ENCODE data around the gene ASB4.
"Not testable (repeated sequence)": the region's sequence is repeated elsewhere in the genome, so short reads cannot be mapped to it uniquely, and the experiment has no call there.

Gene ASB4

DNA sequence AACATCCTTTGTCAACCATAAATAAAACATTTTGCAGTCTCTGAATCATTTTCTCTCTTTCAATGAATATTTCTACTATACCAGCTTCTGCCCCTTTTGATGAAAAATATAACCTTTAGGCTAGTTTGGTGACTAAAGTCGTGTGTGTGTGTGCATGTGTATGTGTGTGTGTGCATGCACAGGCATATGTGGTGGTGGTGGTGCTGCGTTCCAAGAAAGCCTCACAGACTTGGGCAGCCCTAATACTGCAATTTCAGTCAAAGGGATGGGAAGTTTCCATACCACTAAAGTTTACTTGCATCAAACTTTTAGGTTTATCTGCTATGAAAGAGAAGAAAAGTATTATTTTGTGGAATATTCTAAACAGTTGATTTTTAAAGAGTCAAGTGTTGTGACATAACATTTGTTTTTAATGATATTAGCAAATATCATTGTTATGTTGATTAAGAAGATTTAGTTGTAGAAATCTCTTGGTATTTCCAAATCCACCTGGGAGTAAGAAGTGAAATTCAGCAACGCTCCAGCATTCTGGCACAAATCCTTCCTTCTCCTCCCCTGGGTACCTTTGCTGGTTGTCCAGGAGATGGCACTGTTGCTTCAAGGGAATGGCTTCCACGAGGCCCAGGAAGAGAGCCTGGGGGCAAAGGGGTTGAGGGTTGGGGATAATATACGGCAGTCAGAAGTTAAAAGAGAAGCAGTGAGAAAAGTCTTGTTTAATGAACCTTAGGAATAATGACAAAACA is 41.5 kb downstream of the ASB4 start:
- no peak for DNase-seq (ENCODE audit: low read depth)

- DNase-seq (ENCODE audit: low read depth) = no peak
These were observed 42.1 kb downstream of the ASB4 start for GRCh38 chr7:95527776-95528250.

DNA sequence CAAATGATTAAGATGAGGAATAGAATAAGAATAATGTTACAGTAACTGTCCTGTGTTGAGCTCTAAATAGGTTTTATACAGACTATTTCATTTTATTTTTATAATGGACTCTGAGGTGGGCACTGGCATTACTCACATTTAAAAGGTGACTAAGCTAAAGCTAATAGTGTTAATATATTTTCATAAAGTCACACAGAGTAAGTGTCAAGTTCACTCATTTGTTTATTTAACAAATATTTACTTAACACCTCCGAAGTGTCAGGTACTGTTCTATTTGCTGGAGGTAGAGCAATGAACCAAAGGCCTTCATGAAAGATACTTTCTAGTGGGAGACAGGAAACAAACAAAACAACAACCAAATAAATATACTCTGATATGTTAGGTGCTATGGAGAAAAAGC is 44.0 kb downstream of the ASB4 start:
- no peak for DNase-seq (ENCODE audit: low read depth)

DNA sequence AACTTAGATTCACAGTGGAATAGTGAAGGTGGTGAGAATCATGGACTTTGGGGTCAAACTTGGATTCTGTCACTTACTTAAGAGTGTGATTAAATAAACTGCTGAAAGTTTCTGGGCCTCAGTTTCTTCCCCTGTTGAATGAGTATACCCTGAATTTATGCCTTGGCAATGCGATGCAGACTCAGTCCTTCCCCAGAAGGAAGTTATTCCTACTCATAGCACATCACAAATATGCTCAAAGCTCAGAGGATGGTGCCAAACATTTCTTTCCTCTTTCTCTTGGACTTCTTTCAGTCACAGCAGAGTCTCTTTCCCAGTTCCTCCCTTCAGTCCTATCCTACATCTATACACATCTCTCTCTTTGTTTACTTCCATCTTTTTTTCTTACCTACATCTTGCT is 45.1 kb downstream of the ASB4 start:
- no peak for DNase-seq (ENCODE audit: low read depth)

- no peak for DNase-seq (ENCODE audit: low read depth)
These were observed 46.0 kb downstream of the ASB4 start for GRCh38 chr7:95531605-95532219.

- no peak for DNase-seq (ENCODE audit: low read depth)
These were observed 49.1 kb downstream of the ASB4 start for GRCh38 chr7:95534796-95535195.

- DNase-seq (ENCODE audit: low read depth) = no peak
These were observed 49.9 kb downstream of the ASB4 start for GRCh38 chr7:95535662-95536061.

GRCh38 chr7:95536656-95537311 is 51.0 kb downstream of the ASB4 start:
- no peak for DNase-seq (ENCODE audit: low read depth)

GRCh38 chr7:95537468-95537867 is 51.7 kb downstream of the ASB4 start:
- no peak for DNase-seq (ENCODE audit: low read depth)

- DNase-seq (ENCODE audit: low read depth) = no peak
These were observed 53.7 kb downstream of the ASB4 start for GRCh38 chr7:95539426-95539825.

GRCh38 chr7:95540366-95540765 is 54.6 kb downstream of the ASB4 start:
- DNase-seq (ENCODE audit: low read depth) = no peak

DNA sequence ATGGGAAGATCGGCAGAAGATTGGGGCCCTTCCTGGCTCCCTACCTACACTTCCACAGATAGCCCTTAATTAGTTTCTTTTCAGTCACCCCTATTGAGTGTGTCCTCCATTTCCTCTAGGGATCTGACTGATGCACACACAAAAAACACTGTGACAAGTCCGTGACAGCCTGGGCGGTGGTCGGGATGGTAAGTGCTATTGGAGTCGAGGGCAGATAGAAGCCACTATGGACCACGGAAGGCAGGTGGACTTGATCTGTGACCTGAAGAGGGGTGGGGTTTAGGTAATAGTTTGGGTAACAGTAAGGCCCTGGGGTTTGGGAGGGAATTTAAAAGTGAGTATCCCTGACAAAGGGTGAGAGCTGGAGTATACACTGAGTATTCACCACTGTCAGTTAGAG is 57.6 kb downstream of the ASB4 start:
- no peak for DNase-seq (ENCODE audit: low read depth)

DNA sequence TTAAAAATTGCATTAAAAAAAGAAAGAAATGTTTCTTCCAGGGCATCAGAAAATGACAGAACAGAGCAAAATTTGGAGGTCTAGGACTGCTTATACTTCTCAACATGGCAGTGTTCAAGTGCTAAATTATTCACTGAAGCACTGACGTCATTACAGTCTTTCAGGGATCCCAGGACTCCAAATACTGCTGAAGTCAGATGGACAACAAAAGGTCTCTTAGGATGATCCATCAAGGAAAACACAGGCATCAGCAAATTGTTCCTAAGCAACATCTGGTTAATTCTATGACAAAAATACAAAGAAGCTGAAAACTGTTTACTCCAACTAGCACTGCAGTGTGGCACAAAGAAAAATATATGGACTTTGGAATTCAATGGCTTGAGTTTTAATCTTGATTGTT is 58.4 kb downstream of the ASB4 start:
- no peak for DNase-seq (ENCODE audit: low read depth)

DNA sequence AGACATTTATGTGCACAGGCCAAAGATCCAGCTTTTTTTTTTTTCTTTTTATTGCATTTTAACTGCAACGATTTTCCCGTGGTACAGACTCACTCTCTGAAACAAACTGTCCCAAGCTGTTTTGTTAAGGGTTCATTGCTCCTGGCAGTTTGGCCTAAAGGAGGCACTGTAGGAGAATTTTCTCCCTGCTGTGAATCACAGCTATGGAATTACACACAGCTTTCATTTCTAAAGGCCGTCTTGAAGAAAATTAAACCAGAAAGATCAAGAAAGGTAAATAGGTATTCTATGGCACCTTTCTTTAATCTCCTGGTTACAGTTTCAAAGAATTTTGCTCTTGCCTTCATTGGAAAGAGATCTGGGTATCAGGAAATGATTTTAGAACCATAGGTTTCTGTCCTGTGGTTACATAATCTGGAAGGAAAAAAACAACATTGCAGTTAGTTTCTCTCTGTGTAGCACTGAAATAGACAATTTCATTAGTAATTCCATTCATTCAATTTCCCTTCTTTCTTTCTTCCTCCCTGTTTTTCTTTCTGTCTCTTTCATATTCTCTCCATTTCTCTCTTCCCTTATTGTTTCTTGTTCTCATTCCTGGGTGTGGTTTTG is 59.4 kb downstream of the ASB4 start:
- DNase-seq (ENCODE audit: low read depth) = no peak

DNA sequence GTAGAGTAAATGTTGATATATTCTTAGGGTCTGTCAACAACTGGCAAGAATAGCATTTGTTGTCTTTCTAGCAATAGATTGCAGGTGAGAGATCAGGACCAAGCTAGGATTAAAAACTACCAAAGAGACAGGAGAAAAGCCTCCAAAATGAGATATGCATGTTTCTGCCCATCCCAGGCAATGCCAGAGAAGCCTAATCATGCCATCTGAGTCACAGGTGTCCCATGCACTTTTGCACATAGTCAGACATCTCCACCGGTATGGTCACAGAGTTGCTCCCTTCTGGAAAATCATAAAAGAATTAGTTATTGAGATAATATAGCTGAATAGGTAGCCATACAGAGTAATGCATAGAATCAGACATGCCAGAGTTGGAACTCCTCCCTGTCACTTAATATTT is 59.9 kb downstream of the ASB4 start:
- no peak for DNase-seq (ENCODE audit: low read depth)

DNA sequence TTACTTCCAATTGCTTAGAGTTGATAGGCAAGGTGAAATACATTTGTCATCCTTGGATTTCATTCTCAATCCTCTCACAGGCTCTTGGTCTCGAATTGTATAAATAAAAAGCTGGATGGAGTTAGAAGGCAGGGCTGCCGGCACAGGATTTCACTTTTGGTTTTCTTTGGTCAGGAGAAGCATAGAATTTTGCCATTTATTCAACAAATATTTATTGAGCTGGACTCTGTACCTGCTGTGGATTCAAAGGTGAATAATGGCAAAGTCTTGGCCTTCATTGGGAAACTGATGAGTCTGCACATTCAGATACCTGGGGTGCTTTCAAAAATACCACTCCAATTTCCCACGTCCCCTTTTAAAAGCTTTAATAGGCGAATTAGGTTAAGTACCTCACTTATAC is 60.9 kb downstream of the ASB4 start:
- no peak for DNase-seq (ENCODE audit: low read depth)

DNA sequence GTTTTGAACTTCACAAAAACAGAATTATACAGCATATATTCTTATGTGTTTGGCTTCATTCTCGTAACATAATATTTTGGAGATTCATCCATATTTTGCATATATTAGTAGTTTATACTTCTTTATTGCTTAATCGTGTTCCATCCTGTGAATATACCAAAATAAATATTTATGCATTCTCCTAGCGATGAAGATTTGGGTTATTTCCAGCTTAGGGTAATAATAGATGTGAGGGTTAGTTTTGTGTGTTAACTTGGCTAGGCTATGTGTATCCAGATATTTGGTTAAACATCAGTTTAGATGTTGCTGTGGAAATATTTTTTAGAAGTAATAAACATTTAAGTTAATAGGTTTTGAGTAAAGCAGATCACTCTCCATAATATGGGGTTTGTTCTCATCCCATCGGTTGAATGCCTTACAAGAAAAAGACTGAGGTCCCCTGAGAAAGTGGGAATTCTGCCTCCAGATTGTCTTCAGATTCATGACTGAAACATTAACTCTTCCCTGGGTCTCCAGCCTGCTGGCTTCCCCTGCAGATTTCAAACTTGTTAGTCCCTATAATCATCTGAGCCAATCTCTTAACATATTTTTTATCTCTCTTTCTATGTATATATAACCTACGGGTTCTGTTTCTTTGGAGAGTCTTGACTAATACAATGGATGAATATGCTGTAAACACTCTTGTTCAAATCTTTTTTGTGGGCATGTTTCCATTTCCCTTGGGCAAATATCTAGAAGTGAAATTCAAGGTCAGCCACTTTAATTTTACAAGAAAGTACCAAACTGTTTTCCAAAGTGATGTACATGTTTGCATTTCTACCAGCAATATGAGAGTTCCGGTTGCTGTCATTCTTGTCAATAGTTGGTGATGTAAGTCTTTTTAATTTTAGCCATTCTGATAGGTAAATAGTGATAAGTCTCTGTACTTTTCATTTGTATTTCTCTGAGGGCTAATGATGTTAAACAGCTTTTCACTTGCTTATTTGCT is 61.9 kb downstream of the ASB4 start:
- no peak for DNase-seq (ENCODE audit: low read depth)

DNA sequence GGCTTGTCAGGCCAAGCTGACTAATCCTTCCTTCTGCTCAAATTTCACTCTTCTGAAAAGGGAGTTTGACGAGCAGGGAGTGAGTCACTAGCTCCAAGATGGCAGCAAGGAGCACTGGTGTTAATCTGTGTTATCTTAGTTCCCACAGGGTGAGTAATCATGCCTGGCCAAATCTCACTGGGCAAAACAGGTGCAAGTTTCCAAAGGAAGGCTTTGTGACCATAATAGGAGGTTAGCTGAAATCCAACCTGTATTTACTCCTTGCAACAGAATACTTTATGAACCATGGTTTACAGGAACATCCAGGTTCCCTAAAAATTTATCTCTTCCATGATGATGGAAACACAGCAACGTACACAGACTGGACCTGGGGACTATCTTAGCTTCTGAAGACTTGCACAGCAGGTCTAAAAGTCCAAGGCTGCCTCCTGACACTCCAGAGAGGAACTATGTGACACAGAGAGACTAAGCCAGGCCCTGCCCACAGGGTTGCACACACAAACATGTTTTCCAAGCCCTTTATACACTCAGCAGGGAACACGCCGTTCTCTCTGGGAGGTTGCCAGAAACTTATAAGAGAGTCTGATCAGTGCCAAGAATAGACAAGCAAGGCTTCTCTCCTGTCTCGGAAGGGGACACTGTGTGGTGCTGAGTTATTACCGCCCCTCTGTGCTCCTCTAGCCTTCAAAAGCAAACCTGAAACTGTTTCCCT is 64.2 kb downstream of the ASB4 start:
- DNase-seq (ENCODE audit: low read depth) = no peak

GRCh38 chr7:95550546-95550945 is 64.8 kb downstream of the ASB4 start:
- no peak for DNase-seq (ENCODE audit: low read depth)

DNA sequence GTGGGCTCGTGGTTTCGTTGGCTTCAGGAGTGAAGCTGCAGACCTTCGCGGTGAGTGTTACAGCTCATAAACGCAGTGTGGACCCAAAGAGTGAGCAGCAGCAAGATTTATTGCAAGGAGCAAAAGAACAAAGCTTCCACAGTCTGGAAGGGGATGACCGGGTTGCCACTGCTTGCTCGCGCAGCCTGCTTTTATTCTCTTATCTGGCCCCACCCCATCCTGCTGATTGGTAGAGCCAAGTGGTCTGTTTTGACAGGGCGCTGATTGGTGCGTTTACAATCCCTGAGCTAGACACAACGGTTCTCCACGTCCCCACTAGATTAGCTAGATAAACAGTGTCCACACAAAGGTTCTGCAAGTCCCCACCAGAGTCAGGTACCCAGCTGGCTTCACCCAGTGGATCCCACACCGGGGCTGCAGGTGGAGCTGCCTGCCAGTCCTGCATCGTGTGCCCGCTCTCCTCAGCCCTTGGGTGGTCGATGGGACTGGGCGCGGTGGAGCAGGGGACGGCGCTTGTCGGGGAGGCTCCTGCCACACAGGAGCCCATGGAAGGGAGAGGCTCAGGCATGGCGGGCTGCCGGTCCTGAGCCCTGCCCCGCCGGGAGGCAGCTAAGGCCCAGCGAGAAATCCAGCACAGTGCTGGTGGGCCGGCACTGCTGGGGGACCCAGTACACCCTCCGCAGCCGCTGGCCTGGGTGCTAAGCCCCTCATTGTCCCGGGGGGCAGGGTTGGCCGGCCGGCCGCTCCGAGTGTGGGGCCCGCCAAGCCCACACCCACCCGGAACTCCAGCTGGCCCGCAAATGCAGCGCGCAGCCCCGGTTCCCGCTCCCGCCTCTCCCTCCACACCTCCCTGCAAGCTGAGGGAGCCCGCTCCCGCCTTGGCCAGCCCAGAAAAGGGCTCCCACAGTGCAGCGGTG is 66.5 kb downstream of the ASB4 start:
- DNase-seq (ENCODE audit: low read depth) = not testable (repeated sequence)

Data from activated T-cell treated with anti-CD3 and anti-CD28 coated beads for 1 hour (primary cell).